T47D (cell line): ENCODE data around the gene TOM1L2.

Experiments
- DNase-seq, 2 experiments: peaks; one replicate each; pipeline versions ENCODE4 v3.0.0 to v3.0.0-alpha.2; 2011 to 2012; ENCODE audit warnings: low read depth in 1 of 2, low spot score in 1 of 2
- JUND ChIP-seq: IDR thresholded peaks from 2 replicates; pipeline ENCODE4 v1.6.1; 2012; ENCODE audit warnings: low read depth
- in situ Hi-C: cut with HindIII; loops from 2 replicates; pipeline ENCODE4 v1.10.0; 2016; ENCODE audit warnings: low sequenced_read_pairs, low pct_unique_long_range_greater_than_20kb

TOM1L2 gene

DNA sequence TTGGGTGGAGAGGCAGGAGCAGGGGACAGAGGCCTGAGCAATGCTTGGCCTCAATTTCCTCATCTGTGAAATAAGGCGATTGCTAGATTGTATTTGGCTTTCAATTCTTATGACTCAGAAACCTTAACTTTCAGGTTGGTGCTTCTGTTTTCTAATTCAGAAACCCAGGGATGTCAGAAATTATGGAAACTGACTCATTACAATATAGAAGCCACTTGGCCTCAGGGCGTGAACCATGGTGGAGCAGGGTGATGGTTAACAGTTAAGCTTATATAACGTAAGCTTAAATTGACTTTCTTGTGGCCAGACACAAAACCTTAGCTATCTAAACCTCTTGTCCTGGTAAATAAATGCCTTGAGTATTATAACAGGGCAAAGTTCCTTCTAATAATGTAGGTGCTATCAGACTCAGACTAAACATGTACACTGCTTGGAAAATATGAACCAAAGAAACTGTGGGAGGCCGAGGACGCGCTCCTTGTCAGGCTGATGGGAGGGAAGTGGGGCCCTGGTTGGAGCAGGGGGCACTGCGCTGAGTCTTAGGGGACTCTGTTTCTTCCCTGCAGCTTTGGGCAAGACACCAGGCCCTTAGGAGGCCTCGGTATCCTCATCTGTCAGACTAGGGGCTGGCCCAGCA is 118.3 kb downstream of the TOM1L2 start:
- TF ChIP-seq JUND, result no peak
- in situ Hi-C loops, result no loop called here
- DNase-seq, result no peak

DNA sequence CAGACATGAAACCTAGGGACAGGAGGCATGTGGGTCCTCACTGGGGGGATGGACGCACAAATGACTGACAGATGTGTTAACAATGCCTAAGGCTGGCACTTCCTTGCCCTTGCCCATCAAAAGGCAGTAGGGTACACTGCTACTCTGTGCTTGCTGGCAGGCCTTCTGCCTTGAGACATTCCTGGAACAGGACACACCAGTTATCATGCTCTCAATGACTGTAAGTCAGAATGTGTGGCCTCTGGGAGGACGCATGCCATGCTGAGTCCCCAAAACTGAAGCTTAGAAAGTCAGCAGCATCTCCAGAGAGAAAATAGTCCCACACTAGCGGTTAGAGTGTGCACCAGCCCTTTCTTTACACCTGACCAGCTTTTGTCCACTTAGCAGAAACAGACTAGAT is 119.3 kb downstream of the TOM1L2 start:
- in situ Hi-C loops, result no loop called here
- TF ChIP-seq JUND, result no peak
- no peak for DNase-seq

DNA sequence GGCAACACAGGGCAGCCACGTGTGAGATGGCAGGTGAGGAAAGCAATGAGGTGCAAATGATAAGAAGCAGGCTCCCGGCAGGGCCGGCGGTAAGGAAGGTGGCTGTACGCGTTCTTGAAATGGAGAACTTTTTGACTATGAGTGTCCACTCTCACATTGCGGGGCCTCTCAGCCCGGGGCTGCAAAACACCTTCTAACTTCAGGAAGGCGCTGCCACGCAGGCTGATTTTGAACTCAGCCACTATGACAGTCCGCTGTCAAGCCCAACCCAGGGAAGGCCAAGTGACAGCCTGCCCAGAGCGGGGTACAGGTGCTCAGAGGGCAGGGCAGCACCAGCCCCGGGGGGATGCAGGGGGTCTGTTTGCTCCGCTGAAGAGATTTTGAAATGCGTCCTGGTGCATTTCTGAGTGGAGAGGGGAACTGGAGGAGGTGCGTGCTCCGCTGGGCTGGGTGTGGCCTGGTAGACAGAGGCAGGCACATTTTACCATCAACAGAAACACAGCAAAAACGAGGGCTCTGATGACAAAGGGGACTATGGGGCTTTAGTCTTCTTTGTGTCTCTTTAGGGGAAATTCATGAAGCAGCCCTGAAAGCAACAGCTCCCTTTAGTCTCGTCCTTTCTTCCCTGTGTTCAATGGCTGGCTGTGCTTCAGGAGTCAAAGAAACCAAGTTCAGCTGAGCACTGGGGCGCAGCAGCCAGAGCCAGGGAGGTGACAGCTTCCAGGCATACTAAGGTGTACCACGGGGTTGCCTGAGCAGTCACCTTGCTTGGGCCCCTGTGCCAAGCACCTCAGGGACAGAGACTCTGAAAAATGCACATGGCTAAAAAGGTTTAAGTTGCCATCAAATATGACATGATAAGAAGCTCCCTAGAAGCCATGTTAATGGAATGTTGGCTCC is 120.8 kb downstream of the TOM1L2 start:
- no peak for TF ChIP-seq JUND
- in situ Hi-C loops, result no loop called here
- DNase-seq, result no peak

DNA sequence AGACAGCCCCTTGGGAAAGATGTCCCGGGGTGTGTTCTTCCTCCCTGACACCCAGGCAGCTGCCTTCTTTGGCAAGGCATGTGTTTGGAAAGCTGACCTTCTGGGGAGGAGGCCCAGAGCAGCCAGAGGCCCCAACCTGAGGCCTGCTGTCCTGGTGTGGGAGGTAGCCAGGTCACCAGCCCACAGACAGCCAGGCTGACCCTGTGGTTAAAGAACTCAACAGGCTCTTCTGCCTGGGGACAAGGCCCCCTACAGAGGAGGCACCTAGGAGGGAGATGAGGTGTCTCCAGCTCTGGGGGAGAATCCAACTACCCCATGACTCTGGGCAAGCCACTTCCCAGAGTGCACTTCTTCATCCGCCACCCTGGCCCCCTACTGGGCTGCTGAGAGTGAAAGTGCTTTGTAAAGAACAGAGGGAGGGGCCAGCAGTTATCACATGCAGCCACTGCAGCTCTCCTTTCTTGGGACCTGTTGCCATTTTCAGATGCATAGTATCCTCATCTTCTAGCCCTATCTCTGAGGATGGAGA is 122.3 kb downstream of the TOM1L2 start:
- in situ Hi-C loops, result no loop called here
- TF ChIP-seq JUND, result no peak
- DNase-seq, result no peak

GRCh38 chr17:17849147-17849820 is 122.9 kb downstream of the TOM1L2 start:
- in situ Hi-C loops, result no loop called here
- no peak for DNase-seq
- TF ChIP-seq JUND, result no peak

DNA sequence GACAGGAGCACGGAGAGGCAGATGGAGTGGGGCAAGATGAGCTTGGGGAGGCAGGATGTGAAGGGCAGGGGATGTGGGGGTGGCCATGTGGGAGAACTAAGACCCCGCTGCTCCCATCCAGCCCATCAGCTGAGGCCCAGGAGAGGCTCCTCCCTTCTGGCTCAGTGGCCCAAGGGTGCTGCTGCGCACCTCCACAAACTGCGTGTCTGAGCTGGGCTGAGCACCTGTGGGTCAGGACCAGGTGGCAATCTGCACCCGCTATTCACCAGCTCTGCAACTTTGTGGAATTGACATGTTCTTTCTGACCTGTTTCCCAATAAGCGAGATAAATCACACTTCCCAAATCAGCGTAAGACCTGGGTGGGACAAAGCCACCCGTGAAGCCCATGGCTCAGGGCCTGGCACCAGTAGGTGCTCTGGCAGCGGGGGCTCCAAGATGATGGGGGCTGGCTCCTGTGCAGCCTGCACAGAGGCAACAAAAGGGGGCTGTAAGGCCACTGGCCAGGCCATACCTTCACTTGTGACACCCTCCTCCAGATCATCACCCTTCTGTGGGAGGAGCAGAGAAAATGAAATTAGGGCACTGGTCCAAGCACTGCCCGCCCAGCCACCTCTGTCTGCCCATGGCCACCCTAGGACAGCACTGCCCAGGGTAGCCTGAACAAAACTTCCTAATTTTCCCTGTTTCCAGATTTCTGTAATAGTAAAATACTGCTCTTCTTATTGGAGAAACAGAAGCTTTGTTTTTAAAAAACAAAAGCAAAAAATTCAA is 123.7 kb downstream of the TOM1L2 start:
- in situ Hi-C loops, result no loop called here
- TF ChIP-seq JUND, result no peak
- no peak for DNase-seq

GRCh38 chr17:17847726-17848125 is 124.5 kb downstream of the TOM1L2 start:
- in situ Hi-C loops, result no loop called here
- TF ChIP-seq JUND, result no peak
- DNase-seq, result no peak

DNA sequence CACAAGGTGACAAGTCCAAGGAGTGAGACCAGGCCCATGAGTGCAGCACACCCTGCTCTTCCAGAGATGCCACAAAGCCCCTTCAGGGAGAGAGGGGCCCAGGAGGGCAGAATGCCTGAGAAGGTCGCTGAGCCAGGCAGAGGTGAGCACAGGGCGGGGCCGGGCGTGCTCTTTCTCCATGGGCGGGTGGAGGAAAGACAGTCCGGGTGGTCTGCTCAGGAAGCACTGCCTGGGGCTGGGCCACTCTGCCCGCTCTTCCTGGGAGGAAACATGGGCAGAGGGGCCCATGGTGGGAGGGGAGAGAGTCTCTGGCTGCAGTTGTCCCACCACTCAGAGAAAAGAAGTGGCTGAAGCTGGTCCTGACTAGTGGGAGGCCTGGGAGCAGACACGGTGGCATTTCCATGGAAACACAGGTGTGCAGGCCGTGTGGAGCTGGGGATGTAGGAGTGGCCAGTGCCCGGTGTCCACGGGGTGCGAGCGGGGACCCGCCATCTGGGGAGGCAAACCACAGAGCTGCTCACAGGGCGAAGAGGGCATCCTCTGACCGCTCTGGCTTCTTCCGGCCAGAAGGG is 125.0 kb downstream of the TOM1L2 start:
- no peak for DNase-seq
- no peak for TF ChIP-seq JUND
- in situ Hi-C loops, result no loop called here

DNA sequence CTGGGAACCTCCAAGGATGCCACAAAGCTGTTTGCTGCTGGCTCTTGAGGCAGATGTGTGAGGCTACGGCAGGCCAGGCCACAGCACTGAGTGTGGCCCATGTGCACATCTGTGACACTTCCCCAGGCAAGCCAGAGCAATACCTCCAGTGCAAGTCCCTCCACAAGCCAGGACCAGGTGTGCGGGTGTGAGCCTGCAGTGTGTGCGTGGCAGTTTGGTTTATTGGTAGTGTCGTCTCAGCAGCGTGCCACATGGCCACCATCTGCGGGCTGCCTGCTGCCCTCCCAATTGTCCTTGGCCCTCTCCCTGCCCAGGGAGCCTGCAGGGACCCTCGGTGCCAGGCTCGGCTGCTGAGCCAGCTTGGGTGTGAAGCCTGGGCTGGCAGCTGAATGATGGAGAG is 125.6 kb downstream of the TOM1L2 start:
- no peak for TF ChIP-seq JUND
- in situ Hi-C loops, result no loop called here
- DNase-seq, result no peak

GRCh38 chr17:17846003-17846402 is 126.2 kb downstream of the TOM1L2 start:
- DNase-seq, result no peak
- TF ChIP-seq JUND, result no peak
- in situ Hi-C loops, result no loop called here

GRCh38 chr17:17845046-17845775 is 127.0 kb downstream of the TOM1L2 start:
- DNase-seq, result no peak
- in situ Hi-C loops, result no loop called here
- no peak for TF ChIP-seq JUND
